ENCODE measurements around the gene CDK5R2. TPM values are rescaled to one million over a fixed set of nuclear protein-coding genes. Genes with fewer than 3 reads are reported as not detected.

The CDK5R2 gene
- polyA plus RNA-seq, 6 donors from 2014 or later, result not detected

GRCh38 chr2:218954541-218955300, 4.7 kb upstream of the CDK5R2 start:
- Mint-ChIP-seq H3K27ac (peak overlapping the region in 1 of 6 donors; percentile 65), H3K9me3 (no peaks in the 10 kb centered on the region), H3K4me3 (no peak overlapping the region), H3K27me3 (peaks cover 37 to 87% (median 66%) of the 10 kb centered on the region in 3 donors), H3K36me3 (no peaks in the 10 kb centered on the region), H3K4me1 (peaks cover 0 to 8% (median 5%) of the 10 kb centered on the region in 3 donors)
- no peak for DNase-seq
- no peak for ATAC-seq (ENCODE audit: low read depth in 2 of 2)

- ATAC-seq (ENCODE audit: low read depth in 2 of 2), result no peak
- H3K36me3 Mint-ChIP-seq, result peaks cover 0 to 3% of the 10 kb centered on the region in 2 donors
- no peak overlapping the region for H3K4me3 Mint-ChIP-seq
- H3K4me1 Mint-ChIP-seq, result peaks cover 2 to 14% (median 13%) of the 10 kb centered on the region in 3 donors
- no peak overlapping the region for H3K27ac Mint-ChIP-seq
- H3K27me3 Mint-ChIP-seq, result peaks cover 38 to 86% (median 65%) of the 10 kb centered on the region in 3 donors
- no peak for DNase-seq
- peaks cover 0 to 3% (median 0%) of the 10 kb centered on the region in 7 donors for H3K9me3 Mint-ChIP-seq
Observed at GRCh38 chr2:218956039-218956438, 3.4 kb upstream of the CDK5R2 start.

GRCh38 chr2:218957671-218958070, 1.8 kb upstream of the CDK5R2 start:
- peak overlapping the region in 4 of 8 donors; percentile 21 to 48 (median 33) for H3K4me3 Mint-ChIP-seq
- ATAC-seq (ENCODE audit: low read depth in 2 of 2) (no peak), DNase-seq (no peak)
- peaks cover 0 to 10% of the 10 kb centered on the region in 2 donors for H3K36me3 Mint-ChIP-seq
- H3K9me3 Mint-ChIP-seq, result peaks cover 0 to 7% (median 0%) of the 10 kb centered on the region in 7 donors
- H3K27me3 Mint-ChIP-seq, result peaks cover 34 to 83% (median 71%) of the 10 kb centered on the region in 3 donors
- no peak overlapping the region for H3K27ac Mint-ChIP-seq
- peaks cover 7 to 20% (median 19%) of the 10 kb centered on the region in 3 donors for H3K4me1 Mint-ChIP-seq

- peaks cover 0 to 10% of the 10 kb centered on the region in 2 donors for H3K36me3 Mint-ChIP-seq
- H3K27ac Mint-ChIP-seq, result no peak overlapping the region
- H3K9me3 Mint-ChIP-seq, result peaks cover 0 to 7% (median 0%) of the 10 kb centered on the region in 7 donors
- peak overlapping the region in 5 of 8 donors; percentile 22 to 69 (median 48) for H3K4me3 Mint-ChIP-seq
- peaks cover 33 to 83% (median 68%) of the 10 kb centered on the region in 3 donors for H3K27me3 Mint-ChIP-seq
- no peak for DNase-seq
- no peak for ATAC-seq (ENCODE audit: low read depth in 2 of 2)
- peaks cover 7 to 25% (median 19%) of the 10 kb centered on the region in 3 donors for H3K4me1 Mint-ChIP-seq
Observed at GRCh38 chr2:218958276-218958675, 1.2 kb upstream of the CDK5R2 start.

GRCh38 chr2:218959761-218960308, 369 bp downstream of the CDK5R2 start:
- H3K4me3 Mint-ChIP-seq, result peak overlapping the region in 7 of 8 donors; percentile 16 to 69 (median 40)
- peaks cover 0 to 10% of the 10 kb centered on the region in 2 donors for H3K36me3 Mint-ChIP-seq
- no peak for ATAC-seq (ENCODE audit: low read depth in 2 of 2)

GRCh38 chr2:218960309-218961165, 1.1 kb downstream of the CDK5R2 start:
- Mint-ChIP-seq H3K4me1 (peaks cover 7 to 26% (median 19%) of the 10 kb centered on the region in 3 donors), H3K4me3 (peak overlapping the region in 7 of 8 donors; percentile 60 to 85 (median 71)), H3K27me3 (peaks cover 50 to 84% (median 62%) of the 10 kb centered on the region in 3 donors), H3K9me3 (peaks cover 0 to 7% (median 4%) of the 10 kb centered on the region in 7 donors), H3K36me3 (peaks cover 0 to 10% of the 10 kb centered on the region in 2 donors), H3K27ac (peak overlapping the region in 2 of 6 donors; percentile 33 to 55)
- no peak for ATAC-seq (ENCODE audit: low read depth in 2 of 2)
- no peak for DNase-seq

More at GRCh38 chr2:218959761-218960308, 369 bp downstream of the CDK5R2 start:
- no peak for DNase-seq
- no peak overlapping the region for H3K27ac Mint-ChIP-seq
- peaks cover 7 to 26% (median 19%) of the 10 kb centered on the region in 3 donors for H3K4me1 Mint-ChIP-seq
- H3K27me3 Mint-ChIP-seq, result peaks cover 45 to 84% (median 69%) of the 10 kb centered on the region in 3 donors
- H3K9me3 Mint-ChIP-seq, result peaks cover 0 to 7% (median 4%) of the 10 kb centered on the region in 7 donors

- Mint-ChIP-seq H3K27ac (peak overlapping the region in 2 of 6 donors; percentile 55 to 63), H3K27me3 (peaks cover 55 to 79% (median 60%) of the 10 kb centered on the region in 3 donors), H3K4me3 (peak overlapping the region in 7 of 8 donors; percentile 25 to 85 (median 67))
Observed at GRCh38 chr2:218961229-218961628, 1.8 kb downstream of the CDK5R2 start.

GRCh38 chr2:218961651-218962570, 2.4 kb downstream of the CDK5R2 start:
- H3K27me3 Mint-ChIP-seq, result peaks cover 57 to 78% (median 59%) of the 10 kb centered on the region in 3 donors
- H3K36me3 Mint-ChIP-seq, result peaks cover 0 to 10% of the 10 kb centered on the region in 2 donors
- H3K4me1 Mint-ChIP-seq, result peaks cover 7 to 26% (median 19%) of the 10 kb centered on the region in 3 donors
- H3K27ac Mint-ChIP-seq, result peak overlapping the region in 2 of 6 donors; percentile 54 to 55
- ATAC-seq (ENCODE audit: low read depth in 2 of 2) (no peak), DNase-seq (no peak)
- peak overlapping the region in 4 of 8 donors; percentile 25 to 73 (median 68) for H3K4me3 Mint-ChIP-seq
- H3K9me3 Mint-ChIP-seq, result peaks cover 0 to 7% (median 4%) of the 10 kb centered on the region in 7 donors

More at GRCh38 chr2:218961229-218961628, 1.8 kb downstream of the CDK5R2 start:
- Mint-ChIP-seq H3K36me3 (peaks cover 0 to 10% of the 10 kb centered on the region in 2 donors), H3K9me3 (peaks cover 0 to 7% (median 4%) of the 10 kb centered on the region in 7 donors), H3K4me1 (peaks cover 7 to 26% (median 19%) of the 10 kb centered on the region in 3 donors)
- no peak for ATAC-seq (ENCODE audit: low read depth in 2 of 2)
- DNase-seq, result no peak

GRCh38 chr2:218962859-218963492, 3.5 kb downstream of the CDK5R2 start:
- ATAC-seq (ENCODE audit: low read depth in 2 of 2) (no peak), DNase-seq (peak; percentile 33)
- Mint-ChIP-seq H3K27me3 (peaks cover 53 to 76% (median 54%) of the 10 kb centered on the region in 3 donors), H3K27ac (peak overlapping the region in 1 of 6 donors; percentile 27), H3K9me3 (peaks cover 0 to 7% (median 4%) of the 10 kb centered on the region in 7 donors), H3K36me3 (peaks cover 0 to 10% of the 10 kb centered on the region in 2 donors), H3K4me1 (peaks cover 7 to 26% (median 19%) of the 10 kb centered on the region in 3 donors), H3K4me3 (peak overlapping the region in 1 of 8 donors; percentile 41)

- Mint-ChIP-seq H3K9me3 (peaks cover 0 to 7% (median 4%) of the 10 kb centered on the region in 7 donors), H3K27ac (peak overlapping the region in 1 of 6 donors; percentile 8), H3K27me3 (peaks cover 51 to 73% (median 53%) of the 10 kb centered on the region in 3 donors), H3K4me1 (peaks cover 7 to 26% (median 19%) of the 10 kb centered on the region in 3 donors), H3K36me3 (peaks cover 0 to 10% of the 10 kb centered on the region in 2 donors), H3K4me3 (no peak overlapping the region)
- DNase-seq (no peak), ATAC-seq (ENCODE audit: low read depth in 2 of 2) (no peak)
Observed at GRCh38 chr2:218963601-218964000, 4.1 kb downstream of the CDK5R2 start.

- peaks cover 49 to 72% (median 53%) of the 10 kb centered on the region in 3 donors for H3K27me3 Mint-ChIP-seq
- peak overlapping the region in 1 of 6 donors; percentile 66 for H3K27ac Mint-ChIP-seq
- ATAC-seq (ENCODE audit: low read depth in 2 of 2) (no peak), DNase-seq (no peak)
- H3K4me3 Mint-ChIP-seq, result peak overlapping the region in 1 of 8 donors; percentile 16
- peaks cover 7 to 21% (median 14%) of the 10 kb centered on the region in 3 donors for H3K4me1 Mint-ChIP-seq
- H3K9me3 Mint-ChIP-seq, result peaks cover 0 to 7% (median 4%) of the 10 kb centered on the region in 7 donors
- peaks cover 0 to 10% of the 10 kb centered on the region in 2 donors for H3K36me3 Mint-ChIP-seq
Observed at GRCh38 chr2:218964041-218964771, 4.7 kb downstream of the CDK5R2 start.
